Mesothelial cell of epicardium (in vitro differentiated cells): ENCODE results near the gene PDGFB. TPM values are rescaled to one million over a fixed set of nuclear protein-coding genes. Genes with fewer than 3 reads are reported as not detected.

Source experiments
- DNase-seq, 2 experiments: peaks; one replicate each; pipeline ENCODE4 v3.0.0; 2021; ENCODE audit warnings: low spot score in 2 of 2; ENCODE audit not compliant: unreplicated experiment in 2 of 2
- H3K27ac Mint-ChIP-seq: 2 replicates; pipeline ENCODE4 v1.8.0; 2021; ENCODE audit warnings: mixed read lengths
- H3K27me3 Mint-ChIP-seq: 2 replicates; pipeline ENCODE4 v1.8.0; 2021; ENCODE audit warnings: low read depth, mixed read lengths
- H3K36me3 Mint-ChIP-seq: 2 replicates; pipeline ENCODE4 v1.8.0; 2021; ENCODE audit warnings: mixed read lengths
- H3K4me1 Mint-ChIP-seq: 2 replicates; pipeline ENCODE4 v1.8.0; 2021; ENCODE audit warnings: mixed read lengths
- H3K4me3 Mint-ChIP-seq: 2 replicates; pipeline ENCODE4 v1.8.0; 2021; ENCODE audit warnings: mild to moderate bottlenecking, moderate library complexity, mixed read lengths
- H3K9me3 Mint-ChIP-seq: 2 replicates; pipeline ENCODE4 v1.8.0; 2021; ENCODE audit warnings: mixed read lengths
- CTCF ChIP-seq: fragments of 200-600 bp; sonication (generic); IDR thresholded peaks from one replicate; pipeline ENCODE4 v1.5.0; 2021; ENCODE audit warnings: antibody characterized with exemption; ENCODE audit not compliant: unreplicated experiment
- total RNA-seq: library from RNA; stranded (reverse); gene quantifications from 3 replicates; pipeline ENCODE4 v1.2.1, GENCODE V29; 2021

Gene PDGFB
- total RNA-seq, 1 donor from 2014 or later = 14.7 TPM

GRCh38 chr22:39284983-39285382 is 40.2 kb upstream of the PDGFB start:
- no peak for TF ChIP-seq CTCF
- no peak overlapping the region for H3K4me3 Mint-ChIP-seq
- peaks cover 16% of the 10 kb centered on the region for H3K4me1 Mint-ChIP-seq
- no peak overlapping the region for H3K27ac Mint-ChIP-seq
- H3K27me3 Mint-ChIP-seq = no peaks in the 10 kb centered on the region
- no peaks in the 10 kb centered on the region for H3K36me3 Mint-ChIP-seq
- H3K9me3 Mint-ChIP-seq = no peaks in the 10 kb centered on the region
- DNase-seq = no peak

- H3K27ac Mint-ChIP-seq = no peak overlapping the region
- H3K9me3 Mint-ChIP-seq = no peaks in the 10 kb centered on the region
- TF ChIP-seq CTCF = no peak
- DNase-seq = no peak
- no peak overlapping the region for H3K4me3 Mint-ChIP-seq
- no peaks in the 10 kb centered on the region for H3K27me3 Mint-ChIP-seq
- H3K36me3 Mint-ChIP-seq = no peaks in the 10 kb centered on the region
- H3K4me1 Mint-ChIP-seq = peaks cover 19% of the 10 kb centered on the region
Measured at GRCh38 chr22:39284142-39284980, 39.6 kb upstream of the PDGFB start.

GRCh38 chr22:39283322-39284141 is 38.8 kb upstream of the PDGFB start:
- TF ChIP-seq CTCF = no peak
- Mint-ChIP-seq H3K27ac (no peak overlapping the region), H3K36me3 (no peaks in the 10 kb centered on the region), H3K4me1 (peaks cover 22% of the 10 kb centered on the region), H3K27me3 (no peaks in the 10 kb centered on the region), H3K4me3 (no peak overlapping the region), H3K9me3 (no peaks in the 10 kb centered on the region)
- no peak for DNase-seq

DNA sequence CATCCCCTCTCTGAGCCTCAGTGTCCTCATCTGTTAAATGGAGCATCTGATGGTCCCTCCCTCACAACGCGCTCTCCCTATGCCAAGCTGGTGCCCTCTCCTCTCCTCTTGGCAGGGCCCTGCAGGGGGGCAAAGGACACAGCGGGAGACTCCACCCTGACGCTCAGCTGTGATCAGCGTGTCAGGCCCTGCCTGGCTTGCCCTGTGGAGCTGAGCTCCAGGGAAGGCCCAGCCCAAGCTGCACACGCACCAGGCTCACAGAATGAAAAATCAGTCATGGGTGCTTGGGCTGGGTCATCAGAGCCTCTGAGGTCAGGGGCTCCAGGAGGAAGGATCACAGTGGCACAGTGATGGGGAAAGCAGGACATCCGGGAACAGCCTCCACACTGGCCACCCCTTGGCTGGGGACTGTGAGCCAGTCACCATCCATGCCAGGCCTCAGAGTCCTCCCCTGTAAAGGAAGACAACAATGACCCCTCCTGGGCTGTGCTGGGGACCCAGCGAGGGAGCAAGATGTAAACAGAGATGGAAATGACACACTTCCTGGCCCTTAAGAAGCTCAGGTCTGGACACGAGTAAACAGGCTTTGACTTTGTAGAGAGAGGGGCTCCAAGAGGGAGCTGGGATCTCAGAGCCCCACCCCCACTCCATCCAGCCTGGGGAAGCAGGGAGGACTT is 38.0 kb upstream of the PDGFB start:
- DNase-seq = no peak
- Mint-ChIP-seq H3K4me3 (no peak overlapping the region), H3K9me3 (no peaks in the 10 kb centered on the region), H3K4me1 (peaks cover 22% of the 10 kb centered on the region), H3K27me3 (no peaks in the 10 kb centered on the region), H3K36me3 (no peaks in the 10 kb centered on the region), H3K27ac (no peak overlapping the region)
- TF ChIP-seq CTCF = no peak

DNA sequence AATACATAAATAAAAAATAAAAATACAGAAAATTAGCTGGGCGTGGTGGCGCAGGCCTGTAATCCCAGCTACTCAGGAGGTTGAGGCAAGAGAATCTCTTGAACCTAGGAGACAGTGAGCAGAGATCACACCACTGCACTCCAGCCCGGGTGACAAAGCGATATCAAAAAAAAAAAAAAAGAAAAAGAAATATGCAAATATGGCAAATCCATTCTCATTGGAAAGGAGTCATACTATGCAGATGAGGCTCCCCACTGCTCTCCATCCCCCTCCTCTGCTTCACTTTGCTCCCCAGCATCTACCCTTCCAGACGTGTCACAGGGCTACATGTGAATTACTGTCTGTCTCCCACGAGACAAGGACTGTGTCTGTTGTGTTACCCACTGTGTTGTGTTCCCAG is 36.3 kb upstream of the PDGFB start:
- Mint-ChIP-seq H3K27ac (no peak overlapping the region), H3K4me1 (peaks cover 10% of the 10 kb centered on the region), H3K27me3 (no peaks in the 10 kb centered on the region), H3K4me3 (no peak overlapping the region), H3K36me3 (no peaks in the 10 kb centered on the region), H3K9me3 (peaks cover 6% of the 10 kb centered on the region)
- TF ChIP-seq CTCF = no peak
- DNase-seq = no peak
